ENCODE measurements around the gene EID2B. TPM values are rescaled to one million over a fixed set of nuclear protein-coding genes. Genes with fewer than 3 reads are reported as not detected.

The EID2B gene
- total and polyA plus RNA-seq, 4 donors = 2.1 to 5.2 (median 2.9) TPM

GRCh38 chr19:39508629-39509028 is 24.0 kb downstream of the EID2B start:
- 88 to 92% methylated on average over 9 of the region's 9 CpGs for WGBS, 2 donors
- H3K36me3 ChIP-seq (ENCODE audit: control insufficient read depth in 4 of 4, insufficient read depth in 4 of 4, low read length in 4 of 4) = no peaks in the 10 kb centered on the region

GRCh38 chr19:39507715-39508364 is 24.8 kb downstream of the EID2B start:
- DNase-seq (no peak), ATAC-seq (ENCODE audit: insufficient read depth, low FRiP score) (no peak)
- Histone ChIP-seq H3K36me3 (ENCODE audit: control insufficient read depth in 4 of 4, insufficient read depth in 4 of 4, low read length in 4 of 4) (no peaks in the 10 kb centered on the region), H3K9ac (ENCODE audit: insufficient read depth in 1 of 2, low read length in 2 of 2) (no peak overlapping the region), H3K4me1 (ENCODE audit: control insufficient read depth in 5 of 5, insufficient read depth in 5 of 5, low read length in 5 of 5) (peaks cover 0 to 6% (median 0%) of the 10 kb centered on the region in 5 donors), H3K27me3 (ENCODE audit: control insufficient read depth in 3 of 3, insufficient read depth in 3 of 3, low read length in 2 of 3) (peaks cover 3 to 24% (median 22%) of the 10 kb centered on the region in 3 donors), H3K27ac (ENCODE audit: low read depth in 1 of 2, low read length in 1 of 2) (no peak overlapping the region), H3K4me3 (no peak overlapping the region), H3K9me3 (ENCODE audit: control insufficient read depth in 4 of 4, insufficient read depth in 3 of 4, low read length in 3 of 4) (peaks cover 0 to 5% (median 0%) of the 10 kb centered on the region in 4 donors)
- TF ChIP-seq CTCF (IDR thresholded peaks at IDR 0.05; ENCODE audit: control extremely low read depth, extremely low read depth) = no peak
- WGBS, 2 donors = 45 to 49% methylated on average over 24 of the region's 24 CpGs

More at GRCh38 chr19:39508629-39509028, 24.0 kb downstream of the EID2B start:
- Histone ChIP-seq H3K4me3 (no peak overlapping the region), H3K4me1 (ENCODE audit: control insufficient read depth in 5 of 5, insufficient read depth in 5 of 5, low read length in 5 of 5) (peaks cover 0 to 5% (median 0%) of the 10 kb centered on the region in 5 donors), H3K27me3 (ENCODE audit: control insufficient read depth in 3 of 3, insufficient read depth in 3 of 3, low read length in 2 of 3) (peaks cover 3 to 25% (median 18%) of the 10 kb centered on the region in 3 donors), H3K9me3 (ENCODE audit: control insufficient read depth in 4 of 4, insufficient read depth in 3 of 4, low read length in 3 of 4) (peaks cover 0 to 5% (median 0%) of the 10 kb centered on the region in 4 donors), H3K27ac (ENCODE audit: low read depth in 1 of 2, low read length in 1 of 2) (no peak overlapping the region), H3K9ac (ENCODE audit: insufficient read depth in 1 of 2, low read length in 2 of 2) (no peak overlapping the region)
- no peak for DNase-seq
- TF ChIP-seq CTCF (IDR thresholded peaks at IDR 0.05; ENCODE audit: control extremely low read depth, extremely low read depth) = no peak
- ATAC-seq (ENCODE audit: insufficient read depth, low FRiP score) = no peak

- H3K36me3 ChIP-seq (ENCODE audit: control insufficient read depth in 4 of 4, insufficient read depth in 4 of 4, low read length in 4 of 4) = no peaks in the 10 kb centered on the region
- no peak overlapping the region for H3K27ac ChIP-seq (ENCODE audit: low read depth in 1 of 2, low read length in 1 of 2)
- peaks cover 3 to 25% (median 24%) of the 10 kb centered on the region in 3 donors for H3K27me3 ChIP-seq (ENCODE audit: control insufficient read depth in 3 of 3, insufficient read depth in 3 of 3, low read length in 2 of 3)
- H3K4me3 ChIP-seq = no peak overlapping the region
- peaks cover 0 to 9% (median 0%) of the 10 kb centered on the region in 5 donors for H3K4me1 ChIP-seq (ENCODE audit: control insufficient read depth in 5 of 5, insufficient read depth in 5 of 5, low read length in 5 of 5)
- DNase-seq = peak; percentile 57 to 83 (median 71)
- TF ChIP-seq CTCF (IDR thresholded peaks at IDR 0.05; ENCODE audit: control extremely low read depth, extremely low read depth) = no peak
- H3K9ac ChIP-seq (ENCODE audit: insufficient read depth in 1 of 2, low read length in 2 of 2) = no peak overlapping the region
- 4% methylated on average over 93 to 96 of the region's 96 CpGs for WGBS, 2 donors
- peaks cover 0 to 5% (median 0%) of the 10 kb centered on the region in 4 donors for H3K9me3 ChIP-seq (ENCODE audit: control insufficient read depth in 4 of 4, insufficient read depth in 3 of 4, low read length in 3 of 4)
- no peak for ATAC-seq (ENCODE audit: insufficient read depth, low FRiP score)
Measured at GRCh38 chr19:39506944-39507714, 25.5 kb downstream of the EID2B start.

All from lung (tissue), 12 donors.